Measurements from ENCODE around the gene SLC16A14. TPM values are rescaled to one million over a fixed set of nuclear protein-coding genes. Genes with fewer than 3 reads are reported as not detected.
A peak's percentile ranks its signal among the peaks of the same experiment; 100 is the strongest.

The SLC16A14 gene
- total RNA-seq, 1 donor = 3.5 TPM

DNA sequence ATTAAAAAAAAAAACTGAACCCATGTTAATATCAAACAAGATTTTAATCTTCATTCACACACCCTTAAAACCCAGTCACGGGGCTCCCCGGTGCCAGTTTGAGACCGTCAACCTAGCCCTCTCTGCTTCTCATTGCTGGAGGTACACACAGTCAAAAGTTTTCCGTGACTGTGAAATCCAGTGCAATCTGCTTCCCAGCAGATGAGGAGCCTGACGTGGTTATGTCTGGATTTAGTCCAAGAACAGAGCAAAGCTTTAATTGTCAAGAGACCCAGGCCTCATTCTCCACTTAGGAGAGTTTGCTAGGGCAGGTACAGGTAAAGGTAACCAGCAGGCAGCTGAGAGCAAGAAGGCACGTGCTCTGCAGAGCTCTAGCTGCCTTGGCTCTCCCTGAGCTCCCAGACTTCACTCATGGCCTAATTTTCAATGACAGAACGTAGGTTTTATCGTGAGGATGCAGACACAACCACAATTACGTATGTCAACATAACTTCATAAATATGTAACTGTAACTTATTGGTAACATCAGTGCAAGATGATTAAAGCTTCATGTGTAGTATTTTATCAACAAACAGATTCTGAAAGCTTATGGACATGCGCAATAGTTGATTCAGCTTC lies 56.3 kb downstream of the SLC16A14 start:
- TF ChIP-seq CTCF (IDR thresholded peaks at IDR 0.05; ENCODE audit: insufficient read depth, low read depth, low read length) = no peak
- no peak overlapping the region for H3K4me3 ChIP-seq (ENCODE audit: low read depth, low read length)
- peak; percentile 80 for DNase-seq (ENCODE audit: low read depth)

DNA sequence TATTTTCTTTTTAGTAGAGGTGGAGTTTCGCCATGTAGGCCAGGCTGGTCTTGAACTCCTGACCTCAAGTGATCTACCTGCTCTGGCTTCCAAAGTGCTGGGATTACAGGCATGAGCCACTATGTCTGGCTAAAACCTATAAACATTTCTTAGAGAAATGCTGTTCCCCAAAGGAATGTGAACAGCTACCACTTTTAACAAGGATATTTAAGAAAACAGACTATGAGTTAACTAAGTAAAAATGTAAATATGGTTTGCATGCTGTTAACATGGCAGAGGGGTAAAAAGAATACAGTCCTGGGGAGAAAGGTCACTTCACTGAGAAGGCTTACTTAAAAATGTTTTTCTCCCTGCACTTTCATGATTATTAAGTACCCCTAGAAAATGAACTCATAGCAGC lies 57.1 kb downstream of the SLC16A14 start:
- DNase-seq (ENCODE audit: low read depth) = peak; percentile 90
- TF ChIP-seq CTCF (IDR thresholded peaks at IDR 0.05; ENCODE audit: insufficient read depth, low read depth, low read length) = no peak
- H3K4me3 ChIP-seq (ENCODE audit: low read depth, low read length) = no peak overlapping the region

DNA sequence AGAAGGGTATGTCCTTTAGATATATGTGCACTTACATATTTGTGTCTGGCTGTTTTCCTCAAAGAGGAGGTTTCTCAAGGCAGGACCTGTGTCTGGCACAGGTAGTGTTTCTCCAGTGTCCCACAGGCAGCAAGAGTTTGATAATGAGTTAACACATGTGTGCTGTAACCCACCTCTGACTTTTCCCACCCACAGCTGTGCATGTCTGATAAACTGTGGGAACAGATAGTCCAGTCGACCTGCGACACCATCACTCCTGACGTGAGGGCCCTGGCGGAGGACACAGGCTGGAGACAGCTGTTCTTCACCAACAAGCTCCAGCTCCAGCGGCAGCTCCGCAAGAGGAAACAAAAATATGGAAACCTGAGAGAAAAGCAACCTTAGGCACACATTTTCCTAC lies 58.2 kb downstream of the SLC16A14 start:
- H3K4me3 ChIP-seq (ENCODE audit: low read depth, low read length) = no peak overlapping the region
- no peak for TF ChIP-seq CTCF (IDR thresholded peaks at IDR 0.05; ENCODE audit: insufficient read depth, low read depth, low read length)
- DNase-seq (ENCODE audit: low read depth) = peak; percentile 56

- no peak for TF ChIP-seq CTCF (IDR thresholded peaks at IDR 0.05; ENCODE audit: insufficient read depth, low read depth, low read length)
- DNase-seq (ENCODE audit: low read depth) = peak; percentile 45
- no peak overlapping the region for H3K4me3 ChIP-seq (ENCODE audit: low read depth, low read length)
These were observed 60.0 kb downstream of the SLC16A14 start for GRCh38 chr2:230008708-230009066.

- TF ChIP-seq CTCF (IDR thresholded peaks at IDR 0.05; ENCODE audit: insufficient read depth, low read depth, low read length) = peak; percentile 80
- H3K4me3 ChIP-seq (ENCODE audit: low read depth, low read length) = no peak overlapping the region
- DNase-seq (ENCODE audit: low read depth) = peak; percentile 86
These were observed 60.6 kb downstream of the SLC16A14 start for GRCh38 chr2:230007931-230008707.

DNA sequence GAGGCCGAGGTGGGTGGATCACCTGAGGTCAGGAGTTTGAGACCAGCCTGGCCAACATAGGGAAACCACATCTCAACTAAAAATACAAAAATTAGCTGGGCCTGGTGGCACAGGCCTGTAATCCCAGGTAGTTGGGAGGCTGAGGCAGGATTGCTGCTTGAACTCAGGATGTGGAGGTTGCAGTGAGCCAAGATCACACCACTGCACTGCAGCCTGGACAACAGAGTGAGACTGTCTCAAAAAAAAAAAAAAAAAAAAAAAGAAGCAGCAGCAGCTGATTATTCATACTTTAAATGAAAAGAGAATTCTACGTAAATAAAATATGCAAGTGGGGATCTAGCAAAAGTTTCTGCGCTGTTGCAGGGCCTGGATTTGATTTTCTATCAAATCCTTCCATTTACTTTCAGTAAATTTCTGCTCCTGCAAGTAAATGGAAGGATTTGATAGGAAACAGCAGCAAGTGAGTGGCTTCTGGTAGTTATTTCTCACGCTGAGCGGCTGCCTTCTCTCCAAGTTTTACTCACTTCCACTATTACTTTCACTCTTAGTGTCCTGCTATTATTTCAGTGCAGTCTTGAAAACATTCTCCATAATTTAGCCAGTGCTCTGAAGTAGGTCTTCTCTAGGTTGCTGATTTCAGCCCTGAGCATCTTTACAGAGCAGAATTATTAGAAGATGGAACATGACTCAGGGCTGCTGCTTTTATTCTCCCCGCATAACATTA lies 68.4 kb downstream of the SLC16A14 start:
- no peak overlapping the region for H3K4me3 ChIP-seq (ENCODE audit: low read depth, low read length)
- DNase-seq (ENCODE audit: low read depth) = no peak
- TF ChIP-seq CTCF (IDR thresholded peaks at IDR 0.05; ENCODE audit: insufficient read depth, low read depth, low read length) = no peak

All from fibroblast of villous mesenchyme (primary cell).